Measurements from ENCODE around the gene RTTN. TPM values are rescaled to one million over a fixed set of nuclear protein-coding genes. Genes with fewer than 3 reads are reported as not detected.

Gene RTTN
- total and polyA plus RNA-seq, 5 experiments from 2014 or later, result 2.6 to 26.6 (median 4.8) TPM

GRCh38 chr18:70232261-70232660 is 26.8 kb upstream of the RTTN start:
- peaks cover 0 to 18% (median 0%) of the 10 kb centered on the region in 3 donors for H3K36me3 Mint-ChIP-seq
- no peak overlapping the region for H3K4me3 Mint-ChIP-seq
- H3K9me3 Mint-ChIP-seq, result peaks cover 0 to 25% (median 12%) of the 10 kb centered on the region in 9 donors
- no peak overlapping the region for H3K27ac Mint-ChIP-seq
- no peak for ATAC-seq
- no peak for DNase-seq
- H3K4me1 Mint-ChIP-seq, result peaks cover 0 to 1% (median 0%) of the 10 kb centered on the region in 4 donors
- H3K27me3 Mint-ChIP-seq, result peaks cover 5 to 69% (median 16%) of the 10 kb centered on the region in 5 donors
- POLR2A ChIA-PET, result no interaction called here

- H3K27me3 Mint-ChIP-seq, result peaks cover 6 to 51% (median 9%) of the 10 kb centered on the region in 5 donors
- H3K9me3 Mint-ChIP-seq, result peaks cover 0 to 35% (median 18%) of the 10 kb centered on the region in 9 donors
- no peak for ATAC-seq
- H3K4me3 Mint-ChIP-seq, result no peak overlapping the region
- H3K4me1 Mint-ChIP-seq, result peaks cover 0 to 1% (median 0%) of the 10 kb centered on the region in 4 donors
- no peak overlapping the region for H3K27ac Mint-ChIP-seq
- POLR2A ChIA-PET, result no interaction called here
- no peak for DNase-seq
- H3K36me3 Mint-ChIP-seq, result peaks cover 0 to 27% (median 0%) of the 10 kb centered on the region in 3 donors
Observed at GRCh38 chr18:70229639-70230038, 24.2 kb upstream of the RTTN start.

GRCh38 chr18:70228536-70228935 is 23.0 kb upstream of the RTTN start:
- POLR2A ChIA-PET, result no interaction called here
- Mint-ChIP-seq H3K27ac (no peak overlapping the region), H3K27me3 (peaks cover 10 to 59% (median 17%) of the 10 kb centered on the region in 5 donors), H3K36me3 (peaks cover 0 to 27% (median 0%) of the 10 kb centered on the region in 3 donors), H3K9me3 (peaks cover 0 to 35% (median 18%) of the 10 kb centered on the region in 9 donors), H3K4me1 (peaks cover 0 to 1% (median 0%) of the 10 kb centered on the region in 4 donors), H3K4me3 (no peak overlapping the region)
- ATAC-seq, result no peak
- DNase-seq, result no peak

- POLR2A ChIA-PET, result no interaction called here
- H3K4me3 Mint-ChIP-seq, result no peak overlapping the region
Observed at GRCh38 chr18:70227438-70227837, 22.0 kb upstream of the RTTN start.

GRCh38 chr18:70221915-70222278 is 16.4 kb upstream of the RTTN start:
- Mint-ChIP-seq H3K27me3 (peaks cover 20 to 70% (median 52%) of the 10 kb centered on the region in 5 donors), H3K4me1 (no peaks in the 10 kb centered on the region)
- ATAC-seq, result no peak

More at GRCh38 chr18:70227438-70227837, 22.0 kb upstream of the RTTN start:
- peaks cover 8 to 62% (median 27%) of the 10 kb centered on the region in 5 donors for H3K27me3 Mint-ChIP-seq
- DNase-seq (no peak), ATAC-seq (no peak)
- peak overlapping the region in 1 of 10 donors; percentile 42 for H3K27ac Mint-ChIP-seq
- peaks cover 0 to 1% (median 0%) of the 10 kb centered on the region in 4 donors for H3K4me1 Mint-ChIP-seq
- peaks cover 0 to 27% (median 0%) of the 10 kb centered on the region in 3 donors for H3K36me3 Mint-ChIP-seq
- peaks cover 0 to 35% (median 18%) of the 10 kb centered on the region in 9 donors for H3K9me3 Mint-ChIP-seq

GRCh38 chr18:70221156-70221914 is 15.8 kb upstream of the RTTN start:
- no peak for ATAC-seq
- H3K27me3 Mint-ChIP-seq, result peaks cover 20 to 72% (median 54%) of the 10 kb centered on the region in 5 donors
- POLR2A ChIA-PET, result no interaction called here
- H3K4me3 Mint-ChIP-seq, result peak overlapping the region in 1 of 10 donors; percentile 27
- no peak overlapping the region for H3K27ac Mint-ChIP-seq
- DNase-seq, result no peak
- H3K4me1 Mint-ChIP-seq, result no peaks in the 10 kb centered on the region
- H3K36me3 Mint-ChIP-seq, result peaks cover 0 to under 1% (median 0%) of the 10 kb centered on the region in 3 donors
- H3K9me3 Mint-ChIP-seq, result peaks cover 0 to 2% (median 0%) of the 10 kb centered on the region in 9 donors

More at GRCh38 chr18:70221915-70222278, 16.4 kb upstream of the RTTN start:
- peaks cover 0 to 7% (median 4%) of the 10 kb centered on the region in 9 donors for H3K9me3 Mint-ChIP-seq
- no peak for DNase-seq
- POLR2A ChIA-PET, result no interaction called here
- peaks cover 0 to 6% (median 0%) of the 10 kb centered on the region in 3 donors for H3K36me3 Mint-ChIP-seq
- H3K27ac Mint-ChIP-seq, result no peak overlapping the region
- H3K4me3 Mint-ChIP-seq, result no peak overlapping the region

GRCh38 chr18:70220628-70221027 is 15.1 kb upstream of the RTTN start:
- Mint-ChIP-seq H3K9me3 (peaks cover 0 to 2% (median 0%) of the 10 kb centered on the region in 9 donors), H3K4me3 (no peak overlapping the region), H3K4me1 (no peaks in the 10 kb centered on the region), H3K27me3 (peaks cover 20 to 72% (median 54%) of the 10 kb centered on the region in 5 donors), H3K27ac (no peak overlapping the region), H3K36me3 (no peaks in the 10 kb centered on the region)
- no peak for DNase-seq
- POLR2A ChIA-PET, result no interaction called here
- ATAC-seq, result no peak

- H3K36me3 Mint-ChIP-seq, result no peaks in the 10 kb centered on the region
- ATAC-seq (no peak), DNase-seq (no peak)
- H3K4me3 Mint-ChIP-seq, result no peak overlapping the region
- POLR2A ChIA-PET, result no interaction called here
- peaks cover 20 to 70% (median 52%) of the 10 kb centered on the region in 5 donors for H3K27me3 Mint-ChIP-seq
- H3K27ac Mint-ChIP-seq, result peak overlapping the region in 1 of 10 donors; percentile 29
- H3K9me3 Mint-ChIP-seq, result peaks cover 0 to under 1% (median 0%) of the 10 kb centered on the region in 9 donors
- H3K4me1 Mint-ChIP-seq, result no peaks in the 10 kb centered on the region
Observed at GRCh38 chr18:70219688-70220087, 14.2 kb upstream of the RTTN start.

- H3K4me1 Mint-ChIP-seq, result no peaks in the 10 kb centered on the region
- no peaks in the 10 kb centered on the region for H3K36me3 Mint-ChIP-seq
- DNase-seq (no peak), ATAC-seq (no peak)
- H3K27me3 Mint-ChIP-seq, result peaks cover 16 to 59% (median 38%) of the 10 kb centered on the region in 5 donors
- no peak overlapping the region for H3K27ac Mint-ChIP-seq
- H3K9me3 Mint-ChIP-seq, result no peaks in the 10 kb centered on the region
- no peak overlapping the region for H3K4me3 Mint-ChIP-seq
- POLR2A ChIA-PET, result no interaction called here
Observed at GRCh38 chr18:70216788-70217187, 11.3 kb upstream of the RTTN start.

GRCh38 chr18:70207181-70207580 is 1.7 kb upstream of the RTTN start:
- POLR2A ChIA-PET, result no interaction called here
- Mint-ChIP-seq H3K4me3 (peak overlapping the region in 4 of 10 donors; percentile 75 to 98 (median 96)), H3K27ac (peak overlapping the region in 4 of 10 donors; percentile 13 to 99 (median 47)), H3K27me3 (peaks cover 0 to 5% (median 4%) of the 10 kb centered on the region in 5 donors), H3K36me3 (peaks cover 0 to 7% (median 0%) of the 10 kb centered on the region in 3 donors), H3K9me3 (no peaks in the 10 kb centered on the region), H3K4me1 (peaks cover 12 to 32% (median 24%) of the 10 kb centered on the region in 4 donors)
- ATAC-seq (no peak), DNase-seq (no peak)

GRCh38 chr18:70200286-70200685 is 5.2 kb downstream of the RTTN start:
- Mint-ChIP-seq H3K36me3 (peaks cover 5 to 70% (median 10%) of the 10 kb centered on the region in 3 donors), H3K27ac (no peak overlapping the region), H3K4me1 (peaks cover 7 to 26% (median 18%) of the 10 kb centered on the region in 4 donors), H3K4me3 (no peak overlapping the region), H3K27me3 (no peaks in the 10 kb centered on the region), H3K9me3 (no peaks in the 10 kb centered on the region)
- DNase-seq, result no peak
- POLR2A ChIA-PET, result no interaction called here
- ATAC-seq, result no peak

- Mint-ChIP-seq H3K4me3 (no peak overlapping the region), H3K4me1 (peaks cover 2 to 9% (median 4%) of the 10 kb centered on the region in 4 donors), H3K27ac (peak overlapping the region in 2 of 10 donors; percentile 2 to 43), H3K27me3 (no peaks in the 10 kb centered on the region), H3K36me3 (peaks cover 5 to 89% (median 27%) of the 10 kb centered on the region in 3 donors), H3K9me3 (no peaks in the 10 kb centered on the region)
- POLR2A ChIA-PET, result no interaction called here
- ATAC-seq (no peak), DNase-seq (no peak)
Observed at GRCh38 chr18:70197844-70198243, 7.6 kb downstream of the RTTN start.

- Mint-ChIP-seq H3K9me3 (no peaks in the 10 kb centered on the region), H3K4me1 (peaks cover 0 to 8% (median under 1%) of the 10 kb centered on the region in 4 donors), H3K27me3 (no peaks in the 10 kb centered on the region), H3K27ac (no peak overlapping the region), H3K36me3 (peaks cover 5 to 92% (median 29%) of the 10 kb centered on the region in 3 donors), H3K4me3 (no peak overlapping the region)
- DNase-seq, result no peak
- ATAC-seq, result no peak
- POLR2A ChIA-PET, result no interaction called here
Observed at GRCh38 chr18:70197026-70197425, 8.5 kb downstream of the RTTN start.
